ENCODE data around the gene CLDN16. TPM values are rescaled to one million over a fixed set of nuclear protein-coding genes. Genes with fewer than 3 reads are reported as not detected.

Gene CLDN16
- total and polyA plus RNA-seq, 4 donors: not detected

GRCh38 chr3:190456770-190457169, 68.8 kb downstream of the CLDN16 start:
- Histone ChIP-seq H3K36me3 (ENCODE audit: control insufficient read depth in 1 of 2, insufficient read depth in 2 of 2, low read length in 1 of 2) (no peaks in the 10 kb centered on the region), H3K9me3 (ENCODE audit: control insufficient read depth, low read length) (peaks cover 2% of the 10 kb centered on the region), H3K4me3 (ENCODE audit: low read length in 2 of 2) (no peak overlapping the region), H3K27me3 (ENCODE audit: control insufficient read depth in 1 of 2, insufficient read depth in 2 of 2, low read length in 1 of 2) (no peaks in the 10 kb centered on the region), H3K4me1 (ENCODE audit: control insufficient read depth in 1 of 2, insufficient read depth in 2 of 2, low read length in 2 of 2) (no peaks in the 10 kb centered on the region), H3K27ac (ENCODE audit: low read depth in 1 of 2, low read length in 2 of 2) (no peak overlapping the region)
- intact Hi-C loops (cut with DNase I): no loop called here
- WGBS, 2 donors: 94 to 95% methylated on average over 1 of the region's 1 CpG
- DNase-seq: no peak
- no peak for ATAC-seq (ENCODE audit: low FRiP score)

- no peaks in the 10 kb centered on the region for H3K36me3 ChIP-seq (ENCODE audit: control insufficient read depth in 1 of 2, insufficient read depth in 2 of 2, low read length in 1 of 2)
- no peak overlapping the region for H3K4me3 ChIP-seq (ENCODE audit: low read length in 2 of 2)
- ATAC-seq (ENCODE audit: low FRiP score): no peak
- H3K9me3 ChIP-seq (ENCODE audit: control insufficient read depth, low read length): peaks cover 2% of the 10 kb centered on the region
- WGBS, 2 donors: 6 to 8% methylated on average over 2 of the region's 2 CpGs
- H3K27ac ChIP-seq (ENCODE audit: low read depth in 1 of 2, low read length in 2 of 2): no peak overlapping the region
- H3K4me1 ChIP-seq (ENCODE audit: control insufficient read depth in 1 of 2, insufficient read depth in 2 of 2, low read length in 2 of 2): no peaks in the 10 kb centered on the region
- no peaks in the 10 kb centered on the region for H3K27me3 ChIP-seq (ENCODE audit: control insufficient read depth in 1 of 2, insufficient read depth in 2 of 2, low read length in 1 of 2)
- no peak for DNase-seq
- intact Hi-C loops (cut with DNase I): no loop called here
These were observed 70.1 kb downstream of the CLDN16 start for GRCh38 chr3:190458040-190458439.

Other genes with a start within 250 kb of the CLDN16 start
- gene CLDN1, start 65.7 kb upstream of the CLDN16 start, total RNA-seq: 1 to 10 TPM; 1.8 to 4.5 TPM
- gene CLDN1, start 65.7 kb upstream of the CLDN16 start, polyA plus RNA-seq: 1 to 10 TPM; 1.6 to 1.8 TPM
- not detected for gene TMEM207, start 61.7 kb downstream of the CLDN16 start, total RNA-seq
- not detected for gene TMEM207, start 61.7 kb downstream of the CLDN16 start, polyA plus RNA-seq
- gene IL1RAP, start 125.9 kb downstream of the CLDN16 start, total RNA-seq: 10 to 100 TPM; 17.2 to 19.1 TPM
- 1 to 10 TPM; 2.5 to 2.8 TPM for gene IL1RAP, start 125.9 kb downstream of the CLDN16 start, polyA plus RNA-seq

Data from aorta (tissue), 5 donors.